Cardiac fibroblast (primary cell): ENCODE results near the gene ESPN.
"Not testable (repeated sequence)": the region's sequence is repeated elsewhere in the genome, so short reads cannot be mapped to it uniquely, and the experiment has no call there.

Experiments used
- DNase-seq, 2 donors: peaks; one replicate each; pipeline versions ENCODE4 v3.0.0 to v3.0.0-alpha.2; 2010; ENCODE audit warnings: low read depth in 2 of 2
- H3K4me3 ChIP-seq, 2 donors: replicated peaks in 1 of 2; 1 replicate in 1 of 2; 2 replicates in 1 of 2; pipeline ENCODE4 v1.5.1; 2011; ENCODE audit warnings: low read depth in 2 of 2, low read length in 2 of 2, mild to moderate bottlenecking in 2 of 2, moderate library complexity in 1 of 2
- TF ChIP-seq, protein P1 (sequence below): IDR thresholded peaks from one replicate; pipeline ENCODE4 v1.5.1; 2011; ENCODE audit warnings: low read depth, mild to moderate bottlenecking, low read length, inconsistent platforms

The ESPN gene

DNA sequence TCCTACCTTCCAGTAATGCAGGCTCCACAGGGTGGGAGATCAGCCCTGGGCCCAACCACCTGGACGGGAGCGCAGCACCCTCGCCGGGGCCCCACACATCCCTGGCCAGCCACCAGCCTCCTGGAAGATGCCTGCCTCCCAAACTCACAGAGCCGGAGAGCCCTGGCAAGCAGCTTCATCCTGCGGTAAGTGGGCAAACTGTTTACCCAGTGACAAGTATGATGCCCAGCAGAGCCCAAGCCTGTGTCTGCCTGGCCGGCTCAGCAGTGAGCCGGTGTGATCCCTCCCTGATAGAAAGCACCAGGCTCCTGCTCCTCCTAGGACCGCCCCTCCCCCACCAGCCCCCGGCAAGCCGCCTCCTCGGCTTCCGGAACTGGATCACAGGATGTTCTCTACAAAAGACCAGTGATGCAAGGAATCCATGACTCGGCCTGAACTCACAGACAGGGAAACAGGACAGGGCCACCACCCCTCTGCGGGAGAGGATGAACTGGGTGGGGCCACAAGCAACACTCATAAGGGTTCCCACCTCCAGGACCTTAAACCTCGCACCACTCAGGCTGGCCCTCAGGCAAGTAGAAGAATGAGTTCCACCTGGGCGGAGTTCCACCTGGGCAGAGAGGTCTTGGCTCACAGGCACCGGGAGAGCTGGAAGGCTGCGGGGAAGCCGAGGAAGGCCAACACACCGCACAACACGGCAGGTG, 38.9 kb upstream of the ESPN start:
- TF ChIP-seq, protein P1, sequence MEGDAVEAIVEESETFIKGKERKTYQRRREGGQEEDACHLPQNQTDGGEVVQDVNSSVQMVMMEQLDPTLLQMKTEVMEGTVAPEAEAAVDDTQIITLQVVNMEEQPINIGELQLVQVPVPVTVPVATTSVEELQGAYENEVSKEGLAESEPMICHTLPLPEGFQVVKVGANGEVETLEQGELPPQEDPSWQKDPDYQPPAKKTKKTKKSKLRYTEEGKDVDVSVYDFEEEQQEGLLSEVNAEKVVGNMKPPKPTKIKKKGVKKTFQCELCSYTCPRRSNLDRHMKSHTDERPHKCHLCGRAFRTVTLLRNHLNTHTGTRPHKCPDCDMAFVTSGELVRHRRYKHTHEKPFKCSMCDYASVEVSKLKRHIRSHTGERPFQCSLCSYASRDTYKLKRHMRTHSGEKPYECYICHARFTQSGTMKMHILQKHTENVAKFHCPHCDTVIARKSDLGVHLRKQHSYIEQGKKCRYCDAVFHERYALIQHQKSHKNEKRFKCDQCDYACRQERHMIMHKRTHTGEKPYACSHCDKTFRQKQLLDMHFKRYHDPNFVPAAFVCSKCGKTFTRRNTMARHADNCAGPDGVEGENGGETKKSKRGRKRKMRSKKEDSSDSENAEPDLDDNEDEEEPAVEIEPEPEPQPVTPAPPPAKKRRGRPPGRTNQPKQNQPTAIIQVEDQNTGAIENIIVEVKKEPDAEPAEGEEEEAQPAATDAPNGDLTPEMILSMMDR = no peak
- DNase-seq = peak; percentile 89 to 92
- peak overlapping the region; percentile 3 to 47 for H3K4me3 ChIP-seq

DNA sequence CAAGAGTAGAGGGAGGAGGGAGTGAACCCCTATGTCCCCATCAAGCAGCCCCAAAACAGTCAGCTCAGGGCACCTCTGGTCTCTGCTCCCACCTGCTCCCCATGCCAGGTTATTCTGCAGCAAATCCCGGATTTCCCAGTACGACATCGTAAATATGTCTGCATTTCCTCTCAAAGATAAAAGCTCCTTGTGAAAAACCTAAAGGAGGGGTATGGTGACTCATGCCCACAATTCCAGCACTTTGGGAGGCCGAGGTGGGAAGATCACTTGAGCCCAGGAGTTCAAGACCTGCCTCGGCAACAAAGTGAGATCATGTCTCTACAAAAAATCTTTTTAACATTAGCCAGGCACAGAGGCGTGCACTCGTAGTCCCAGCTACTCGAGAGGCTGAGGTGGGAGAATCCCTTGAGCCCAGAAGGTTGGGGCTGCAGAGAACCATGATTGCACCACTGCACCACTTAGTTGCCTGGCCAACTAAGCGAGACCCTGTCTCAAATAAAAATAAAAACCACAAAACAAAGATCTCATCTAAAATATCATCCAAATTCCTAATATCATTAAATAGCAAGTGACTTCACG, 38.1 kb upstream of the ESPN start:
- H3K4me3 ChIP-seq = no peak overlapping the region
- TF ChIP-seq, protein P1 = no peak
- DNase-seq = peak; percentile 54 to 64

DNA sequence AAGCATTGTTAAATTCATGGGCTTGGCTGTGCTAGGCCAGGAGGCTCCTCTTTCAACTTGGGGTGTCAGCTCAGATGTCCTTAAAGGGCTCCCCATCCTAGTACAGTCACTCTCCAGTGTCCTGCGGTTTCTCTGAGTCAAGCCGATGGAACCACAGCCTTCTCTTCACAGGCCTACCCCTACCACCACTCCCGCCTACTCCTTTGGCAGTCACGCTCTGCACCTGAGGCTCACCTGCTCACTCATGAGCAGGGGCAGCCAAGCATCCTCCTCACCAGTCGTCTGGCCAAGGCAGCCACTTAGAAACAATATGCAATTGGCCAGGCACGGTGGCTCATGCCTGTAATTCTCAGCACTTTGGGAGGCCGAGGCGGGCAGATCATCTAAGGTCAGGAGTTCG, 34.6 kb upstream of the ESPN start:
- H3K4me3 ChIP-seq = no peak overlapping the region
- no peak for DNase-seq
- TF ChIP-seq, protein P1 = no peak

DNA sequence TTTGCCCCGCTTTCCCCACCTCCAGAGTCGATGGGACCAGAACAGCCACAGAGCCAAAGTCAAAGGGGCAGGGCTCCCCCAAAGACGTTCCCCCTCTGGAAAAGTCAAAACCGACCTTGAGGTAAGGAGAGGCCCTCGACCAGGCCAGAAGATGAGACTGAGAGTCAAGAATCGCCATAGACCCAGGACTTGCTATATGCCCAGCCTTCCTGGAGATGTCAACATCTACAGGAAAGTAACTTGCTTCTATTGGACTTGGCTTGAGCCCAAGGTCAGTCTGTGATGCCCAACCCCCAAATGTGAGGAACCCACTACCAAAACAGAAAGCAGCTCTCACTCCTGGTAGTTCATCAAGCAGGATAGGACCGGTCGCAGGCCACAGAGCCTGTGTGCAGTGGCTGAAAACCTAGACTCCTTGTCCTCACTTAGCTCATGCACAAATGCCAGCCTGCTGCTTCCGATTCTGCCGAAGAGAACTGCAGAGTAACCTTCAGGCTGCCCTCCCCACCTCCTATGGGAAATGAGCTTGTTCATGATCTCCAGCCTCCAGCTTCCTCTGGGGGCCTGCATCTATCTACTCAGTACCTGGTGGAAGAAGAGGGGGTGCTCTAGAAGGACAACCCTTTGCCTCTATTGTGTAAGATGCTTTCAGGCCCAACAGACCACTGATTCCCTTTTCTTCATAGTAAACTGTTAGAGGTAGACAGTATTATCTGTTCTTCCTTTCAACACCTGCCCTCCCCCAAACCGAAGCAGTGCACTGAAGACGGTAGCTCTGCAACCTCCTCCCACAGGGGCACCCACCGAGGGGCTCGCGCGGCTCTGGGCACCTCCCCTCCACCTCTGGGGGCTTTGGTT, 32.4 kb upstream of the ESPN start:
- no peak for DNase-seq
- TF ChIP-seq, protein P1 = no peak

DNA sequence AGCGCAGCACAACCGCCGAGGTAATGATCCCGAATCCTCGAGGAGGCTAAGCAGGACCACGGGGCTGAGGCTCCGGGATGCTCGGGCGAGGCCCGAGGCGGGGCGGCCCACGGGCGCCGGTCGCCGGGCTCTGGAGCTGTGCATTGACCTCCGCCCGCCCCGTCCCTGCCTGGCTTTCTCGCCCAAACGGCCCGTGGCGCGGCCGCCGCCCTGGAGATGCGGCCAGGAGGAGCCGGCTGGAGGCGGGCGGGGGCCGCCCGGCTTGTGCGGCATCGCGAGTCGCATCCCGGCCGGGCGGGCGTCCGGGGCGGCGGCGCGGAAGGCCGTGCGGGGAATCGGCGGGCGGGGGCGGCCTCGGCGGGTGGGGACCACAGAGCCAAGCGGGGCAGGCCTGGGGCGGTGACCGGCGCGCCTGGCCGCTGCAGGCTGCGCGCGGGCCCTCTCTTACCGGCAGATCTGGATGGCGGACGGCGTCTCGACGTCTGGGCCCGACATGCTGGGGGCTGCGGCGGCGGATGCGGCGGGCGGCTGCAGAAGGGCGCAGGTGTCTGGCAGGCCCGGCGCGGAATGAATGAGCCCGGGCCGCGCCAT, 31.7 kb upstream of the ESPN start:
- peak overlapping the region; percentile 39 to 71 for H3K4me3 ChIP-seq
- TF ChIP-seq, protein P1 = no peak
- no peak for DNase-seq

More for the DNA sequence above, 32.4 kb upstream of the ESPN start:
- H3K4me3 ChIP-seq = peak overlapping the region; percentile 39 to 71

DNA sequence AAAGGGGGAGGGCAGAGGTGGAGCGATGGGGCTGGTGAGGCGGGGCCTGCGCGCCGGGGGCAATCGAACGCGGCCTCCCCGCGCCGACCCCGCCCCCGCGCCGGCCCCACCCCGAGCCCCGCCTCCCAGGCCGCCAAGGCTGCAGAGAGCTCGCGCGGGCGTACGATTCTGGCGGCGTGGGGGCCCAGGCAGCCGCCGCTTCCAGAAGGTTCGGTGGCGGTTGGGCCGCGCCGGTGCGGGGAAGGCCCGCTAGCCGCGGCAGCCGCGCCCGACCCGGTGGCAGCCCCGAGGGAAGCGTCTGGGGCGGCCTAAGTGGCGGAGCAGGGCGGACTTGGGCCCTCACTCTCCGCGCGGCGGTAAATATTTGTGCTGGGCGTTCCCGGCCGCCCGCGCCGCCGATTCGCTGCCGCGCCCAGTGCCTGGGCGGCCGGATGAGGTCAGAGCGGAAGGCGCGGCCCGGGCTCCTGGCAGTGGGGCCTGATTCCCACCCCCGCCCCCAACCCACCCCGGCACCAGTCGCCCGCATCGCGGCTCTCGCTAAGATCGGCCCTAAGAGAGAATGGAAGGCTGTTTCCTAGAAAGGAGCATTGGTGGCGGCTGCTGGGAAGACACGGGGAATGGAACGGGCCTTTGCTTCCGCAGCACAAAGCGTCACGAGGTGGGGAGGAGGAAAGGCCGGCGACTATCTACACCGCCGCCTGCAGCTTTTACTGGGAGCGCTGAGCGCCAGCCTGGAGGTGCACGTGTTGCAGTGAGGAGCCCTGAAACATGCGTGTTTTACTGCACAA, 31.0 kb upstream of the ESPN start, which contains the start of gene ACOT7:
TSS of gene ACOT7 (minus strand) at position 368 of the 788 bp plus-strand sequence. CDS start 368 bp downstream, outside the sequence.
- peak within 1 kb of the TSS; percentile 56 to 71 for H3K4me3 ChIP-seq
- peak; percentile 85 to 90 for DNase-seq

DNA sequence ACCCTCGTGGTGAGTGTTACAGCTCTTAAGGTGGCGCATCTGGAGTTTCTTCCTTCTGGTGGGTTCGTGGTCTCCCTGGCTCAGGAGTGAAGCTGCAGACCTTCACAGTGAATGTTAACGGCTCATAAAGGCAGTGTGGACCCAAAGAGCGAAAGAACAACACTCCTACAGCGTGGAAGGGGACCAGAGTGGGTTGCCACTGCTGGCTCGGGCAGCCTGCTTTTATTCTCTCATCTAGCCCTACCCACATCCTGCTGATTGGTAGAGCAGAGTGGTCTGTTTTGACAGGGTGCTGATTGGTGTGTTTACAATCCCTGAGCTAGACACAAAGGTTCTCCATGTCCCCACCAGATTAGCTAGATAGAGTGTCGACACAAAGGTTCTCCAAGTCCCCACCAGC, 29.4 kb upstream of the ESPN start:
- not testable (repeated sequence) for H3K4me3 ChIP-seq, DNase-seq

More for the DNA sequence above, 31.0 kb upstream of the ESPN start, which contains the start of gene ACOT7:
- TF ChIP-seq, protein P1 = peak; percentile 32

DNA sequence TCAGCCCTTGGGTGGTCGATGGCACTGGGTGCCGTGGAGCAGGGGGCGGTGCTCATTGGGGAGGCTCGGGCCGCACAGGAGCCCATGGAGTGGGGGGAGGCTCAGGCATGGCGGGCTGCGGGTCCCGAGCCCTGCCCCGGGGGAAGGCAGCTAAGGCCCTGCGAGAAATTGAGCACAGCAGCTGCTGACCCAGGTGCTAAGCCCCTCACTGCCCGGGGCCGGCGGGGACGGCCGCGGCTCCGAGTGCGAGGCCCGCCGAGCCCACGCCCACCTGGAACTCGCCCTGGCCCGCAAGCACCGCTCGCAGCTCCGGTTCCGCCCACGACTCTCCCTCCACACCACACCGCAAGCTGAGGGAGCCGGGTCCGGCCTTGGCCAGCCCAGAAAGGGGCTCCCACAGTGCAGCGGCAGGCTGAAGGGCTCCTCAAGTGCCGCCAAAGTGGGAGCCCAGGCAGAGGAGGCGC, 28.8 kb upstream of the ESPN start:
- DNase-seq = not testable (repeated sequence)

More for the DNA sequence above, 28.8 kb upstream of the ESPN start:
- H3K4me3 ChIP-seq = not testable (repeated sequence)
